Non-pigmented ciliary epithelial cell (primary cell): ENCODE measurements around the gene SFSWAP.
"Not testable (repeated sequence)": the region's sequence is repeated elsewhere in the genome, so short reads cannot be mapped to it uniquely, and the experiment has no call there.

Experiments
- DNase-seq: peaks from one replicate; pipeline ENCODE4 v3.0.0-alpha.2; 2010; ENCODE audit warnings: low read depth

Gene SFSWAP

DNA sequence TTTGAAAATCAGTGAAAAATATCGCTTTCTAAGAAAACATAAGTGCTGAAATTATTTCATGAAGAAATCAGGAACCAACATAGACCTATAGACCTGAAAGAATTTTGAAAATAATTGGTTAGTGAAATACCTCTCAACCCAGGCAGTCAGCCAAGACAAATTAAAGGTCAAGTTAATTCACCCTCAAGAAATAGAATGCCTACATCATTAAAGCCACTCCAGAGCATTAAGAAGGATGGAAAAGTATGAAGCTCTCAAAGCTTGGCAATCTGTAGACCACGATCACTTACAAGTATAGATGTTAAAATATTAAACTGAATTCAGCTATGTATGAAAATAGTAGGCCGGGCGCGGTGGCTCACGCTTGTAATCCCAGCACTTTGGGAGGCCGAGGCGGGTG, 48.3 kb downstream of the SFSWAP start:
- no peak for DNase-seq

DNA sequence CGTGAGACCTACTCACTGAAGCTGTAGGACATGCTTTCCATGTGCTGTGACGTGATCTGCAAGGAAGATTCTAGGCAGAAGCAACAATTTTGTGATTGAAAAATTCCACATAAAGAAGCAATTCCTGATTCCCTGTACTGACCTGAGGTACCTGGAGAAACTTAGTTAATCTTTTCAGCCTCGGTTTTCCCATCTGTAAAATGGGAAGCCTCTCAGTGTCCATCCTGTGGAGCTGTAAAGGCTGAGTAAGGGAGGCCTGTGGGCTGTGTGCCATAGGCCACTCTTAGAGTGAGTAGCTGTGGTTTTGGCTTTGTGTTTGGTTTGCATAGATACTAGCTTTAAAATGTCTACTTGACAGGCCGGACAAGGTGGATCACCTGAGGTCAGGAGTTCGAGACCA, 50.7 kb downstream of the SFSWAP start:
- DNase-seq = no peak

DNA sequence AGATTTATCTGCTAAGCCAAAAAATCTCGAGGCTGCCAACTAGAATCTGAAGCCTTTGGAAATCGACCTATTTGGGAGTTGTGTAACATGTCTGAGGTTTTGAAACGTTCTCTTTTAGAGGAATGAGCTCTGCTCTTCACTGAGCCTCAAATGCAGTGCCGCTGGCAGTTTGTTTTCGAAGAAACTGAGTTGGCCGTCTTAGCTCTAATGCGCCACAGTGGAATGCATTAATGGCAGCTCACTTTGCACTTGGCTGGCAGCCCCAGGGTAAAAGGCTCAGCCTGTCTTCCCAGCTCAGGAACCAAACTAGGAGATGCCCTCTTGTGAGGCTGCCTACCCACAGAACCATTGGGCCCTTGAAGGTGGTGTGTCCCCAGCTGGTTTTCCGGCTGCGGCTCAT, 53.8 kb downstream of the SFSWAP start:
- no peak for DNase-seq

DNA sequence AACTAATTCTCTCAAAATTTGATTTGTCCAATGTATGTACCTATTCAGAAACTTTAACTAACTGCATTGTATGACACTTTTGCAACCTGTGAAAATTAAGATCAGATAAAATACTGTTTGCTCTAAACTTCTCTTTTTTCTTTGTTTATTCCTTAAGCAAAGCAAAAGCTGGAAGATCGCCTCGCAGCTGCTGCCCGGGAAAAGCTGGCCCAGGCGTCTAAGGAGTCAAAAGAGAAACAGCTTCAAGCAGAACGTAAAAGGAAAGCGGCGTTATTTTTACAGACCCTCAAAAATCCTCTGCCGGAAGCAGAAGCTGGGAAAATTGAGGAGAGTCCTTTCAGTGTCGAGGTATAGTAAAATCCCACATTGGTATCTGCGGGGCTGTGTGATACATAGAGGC, 55.1 kb downstream of the SFSWAP start:
- DNase-seq = no peak

DNA sequence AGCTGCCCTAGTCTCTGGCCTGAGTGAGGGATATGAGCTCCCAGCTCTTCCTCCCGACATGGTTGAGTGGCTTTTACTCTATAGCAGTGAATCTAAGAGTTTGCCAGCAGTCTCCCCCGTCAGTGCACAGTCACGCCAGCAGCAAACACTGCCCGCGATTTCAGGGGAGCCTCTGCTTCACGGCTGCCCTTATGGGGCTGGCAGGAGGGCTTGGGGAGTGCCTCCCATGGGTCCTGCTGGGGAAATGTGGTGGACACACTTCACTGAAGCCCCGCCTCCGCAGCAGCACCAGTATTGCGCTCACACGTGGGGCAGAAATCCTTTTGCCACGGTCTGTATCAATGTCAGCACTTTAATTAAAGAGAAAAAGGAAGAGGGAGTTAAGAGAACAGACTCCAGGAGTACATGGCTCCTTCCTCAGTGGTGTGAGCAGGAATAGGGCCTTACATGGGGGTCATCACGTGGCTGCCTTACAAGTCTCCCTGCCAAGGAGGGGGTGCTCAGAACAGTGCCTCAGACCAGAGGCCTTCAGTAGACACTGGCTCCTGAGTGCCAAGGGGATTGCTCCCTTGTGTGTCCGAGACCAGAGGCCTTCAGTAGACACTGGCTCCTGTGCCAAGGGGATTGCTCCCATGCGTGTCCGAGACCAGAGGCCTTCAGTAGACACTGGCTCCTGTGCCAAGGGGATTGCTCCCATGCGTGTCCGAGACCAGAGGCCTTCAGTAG, 55.7 kb downstream of the SFSWAP start:
- no peak for DNase-seq

DNA sequence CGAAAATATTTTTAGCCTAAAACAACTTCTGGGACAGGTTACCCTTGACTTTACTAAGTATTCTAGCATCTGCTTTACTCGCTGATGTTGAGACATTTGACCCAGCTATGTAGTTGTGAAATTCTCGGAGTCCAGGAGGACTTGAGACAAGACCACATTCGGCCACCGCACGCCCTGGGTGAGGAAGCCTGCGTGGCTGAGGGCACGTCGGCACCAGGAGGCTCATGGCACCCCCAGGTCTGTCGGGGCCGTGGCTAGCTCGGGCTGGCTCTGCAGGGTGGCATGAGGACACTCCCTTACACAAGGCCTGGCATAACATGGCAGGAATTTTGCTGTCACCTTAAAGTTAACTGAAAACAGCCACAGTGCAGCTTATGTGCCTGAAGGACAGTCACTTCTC, 59.2 kb downstream of the SFSWAP start:
- no peak for DNase-seq

DNA sequence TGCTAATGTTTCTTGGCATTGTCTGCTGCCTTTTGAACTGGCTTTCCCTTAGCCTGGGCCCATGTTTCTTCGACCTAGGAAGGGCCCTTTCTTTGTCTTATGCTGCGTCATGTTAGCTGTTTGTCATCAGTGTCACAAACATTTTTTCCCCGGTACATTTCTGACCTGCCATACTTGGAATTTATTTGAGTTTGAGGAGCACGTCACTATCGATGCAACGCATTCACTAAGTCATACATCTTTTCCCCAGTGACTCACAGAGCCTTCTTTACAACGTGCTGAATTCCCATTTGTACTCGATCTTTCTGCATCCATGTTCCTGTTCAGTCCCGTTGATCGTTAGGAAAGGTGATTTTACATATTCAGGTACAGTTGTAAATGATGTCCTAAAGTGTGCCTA, 61.1 kb downstream of the SFSWAP start:
- DNase-seq = no peak

DNA sequence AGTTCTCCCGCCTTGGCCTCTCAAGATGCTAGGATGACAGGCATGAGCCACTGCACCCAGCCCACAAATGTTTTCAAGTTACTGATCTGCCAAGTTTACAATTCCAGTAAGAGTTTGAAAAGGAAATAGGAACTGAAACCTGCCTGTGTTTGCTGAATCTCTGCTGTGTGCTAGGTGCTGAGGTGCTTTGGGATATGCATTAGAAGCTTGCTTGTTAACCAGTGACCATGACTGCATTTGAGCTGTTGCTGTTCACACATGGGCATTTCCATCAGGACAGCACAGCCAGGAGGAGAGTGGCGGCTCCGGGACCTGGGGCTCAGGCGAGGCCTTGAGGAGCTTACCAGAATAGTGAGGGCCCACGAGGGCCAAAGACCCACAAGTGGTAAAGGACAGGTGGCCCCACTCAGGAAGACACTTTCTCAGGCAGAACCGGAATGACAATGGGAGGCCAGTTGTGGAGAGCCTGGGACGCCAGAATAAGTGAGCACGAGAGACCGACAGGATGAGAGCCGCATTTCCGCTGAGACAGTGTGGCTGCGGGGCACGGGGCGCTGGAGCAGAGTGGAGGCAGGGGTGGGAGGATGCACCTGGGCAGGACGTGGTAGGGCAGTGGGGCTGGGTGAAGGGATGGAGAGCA, 62.8 kb downstream of the SFSWAP start:
- no peak for DNase-seq

DNA sequence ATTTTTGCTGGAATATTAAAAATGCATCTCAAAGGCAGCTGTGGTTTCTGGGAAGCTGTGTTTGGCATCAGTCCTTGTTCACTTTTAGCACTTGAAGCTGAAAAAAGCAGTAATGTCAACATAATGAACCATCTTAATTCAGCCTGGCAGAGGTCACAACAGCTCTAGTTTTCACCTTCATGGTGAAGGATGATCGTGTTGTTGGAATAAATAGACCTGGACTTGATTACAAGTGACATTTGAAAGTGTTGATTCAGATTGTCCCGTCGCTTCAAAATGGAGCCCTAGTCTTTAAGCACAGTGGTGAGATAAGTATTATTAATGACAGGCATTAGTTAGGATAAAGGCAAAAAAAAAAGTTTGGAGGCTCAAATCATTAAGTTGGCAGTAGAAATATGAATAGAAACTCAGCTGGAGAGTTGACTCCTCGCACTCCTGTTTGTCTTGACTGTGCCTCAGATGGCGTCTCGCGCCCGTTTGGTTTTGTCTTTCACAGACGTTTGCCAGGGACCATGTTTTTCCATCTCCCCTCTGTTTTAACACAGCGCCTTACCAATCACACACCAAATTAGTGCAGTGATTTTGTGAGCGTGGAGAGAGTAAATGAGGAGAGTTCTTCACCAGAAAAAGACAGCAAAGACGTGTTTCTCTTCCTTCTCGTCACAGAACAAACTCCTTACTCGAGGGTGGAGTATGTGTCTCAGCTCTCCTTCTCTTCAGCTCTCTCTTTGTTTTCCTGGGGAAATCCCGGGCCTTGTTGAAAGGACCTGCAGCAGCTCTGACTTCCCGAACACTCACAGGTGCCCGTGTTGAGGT, 63.9 kb downstream of the SFSWAP start:
- DNase-seq = no peak

DNA sequence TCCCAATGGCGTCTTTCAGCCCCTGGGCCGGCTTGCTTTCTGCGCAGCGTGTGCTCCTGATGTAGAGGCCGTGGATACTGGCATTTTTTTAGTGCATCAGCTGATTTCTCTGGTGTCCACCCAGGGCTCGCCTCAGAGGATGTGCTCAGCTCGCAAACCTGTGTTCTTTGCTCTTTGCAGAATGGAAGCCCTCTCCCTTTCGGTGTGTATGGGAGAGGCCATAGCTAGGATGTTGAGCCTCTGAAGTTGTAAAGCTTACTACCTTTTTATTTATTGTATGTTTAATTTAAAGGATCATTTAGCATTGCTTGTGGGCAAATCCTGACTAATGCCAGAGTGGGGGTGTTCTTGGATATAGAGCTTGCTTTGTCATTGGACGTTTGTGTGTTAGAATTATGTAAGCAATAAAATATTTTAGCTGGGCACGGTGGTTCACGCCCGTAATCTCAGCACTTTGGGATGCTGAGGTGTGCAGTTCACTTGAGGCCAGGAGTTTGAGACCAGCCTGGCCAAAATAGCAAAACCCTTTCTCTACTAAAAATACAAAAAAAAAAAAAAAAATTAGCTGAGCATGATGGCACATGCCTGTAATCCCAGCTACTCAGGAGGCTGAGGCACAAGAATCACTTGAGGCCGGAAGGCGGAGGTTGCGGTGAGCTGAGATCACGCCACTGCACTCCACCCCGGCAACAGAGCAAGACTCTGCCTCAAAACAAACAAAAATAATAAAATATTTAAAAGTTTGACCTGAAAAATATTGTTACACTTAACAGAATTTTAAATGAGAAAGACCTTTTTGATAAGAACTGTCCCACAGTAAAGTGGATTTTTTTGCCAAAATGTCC, 64.7 kb downstream of the SFSWAP start:
- no peak for DNase-seq

DNA sequence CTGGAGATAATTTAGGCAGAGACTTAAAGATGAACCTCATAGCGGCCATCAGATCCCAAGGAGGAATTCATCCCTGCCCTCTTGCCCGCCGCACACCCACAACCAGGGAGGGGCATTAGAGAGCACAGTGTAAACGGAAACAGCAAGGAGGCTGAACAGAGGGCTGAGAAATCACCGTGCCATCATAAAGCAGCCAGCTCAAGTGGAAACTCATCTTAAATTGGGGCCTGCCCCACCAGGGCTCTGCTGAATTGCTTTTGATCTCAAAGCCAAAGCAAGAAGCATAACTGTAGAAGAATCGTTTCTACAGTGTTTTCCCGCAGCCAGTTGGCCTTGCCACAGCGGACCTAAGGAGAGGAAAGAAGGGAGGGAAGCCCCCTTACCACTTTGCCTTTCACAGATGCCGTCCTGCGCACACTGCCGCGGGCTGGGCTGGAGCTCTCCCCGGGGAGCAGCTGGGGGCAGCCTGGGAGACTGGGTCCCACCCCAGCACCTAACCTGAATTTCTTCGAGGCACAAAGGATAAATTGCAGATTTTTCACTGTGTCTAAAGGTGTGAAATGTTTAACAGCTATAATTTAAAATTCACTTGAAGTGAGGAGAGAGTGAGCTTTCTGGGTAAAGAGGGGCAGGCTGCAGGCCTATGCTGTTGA, 65.5 kb downstream of the SFSWAP start:
- DNase-seq = no peak

DNA sequence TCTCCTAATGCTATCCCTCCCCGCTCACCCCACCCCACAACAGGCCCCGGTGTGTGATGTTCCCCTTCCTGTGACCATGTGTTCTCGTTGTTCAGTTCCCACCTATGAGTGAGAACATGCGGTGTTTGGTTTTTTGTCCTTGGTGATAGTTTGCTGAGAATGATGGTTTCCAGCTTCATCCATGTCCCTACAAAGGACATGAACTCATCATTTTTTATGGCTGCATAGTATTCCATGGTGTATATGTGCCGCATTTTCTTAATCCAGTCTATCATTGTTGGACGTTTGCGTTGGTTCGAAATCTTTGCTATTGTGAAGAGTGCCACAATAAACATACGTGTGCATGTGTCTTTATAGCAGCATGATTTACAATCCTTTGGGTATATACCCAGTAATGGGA, 66.4 kb downstream of the SFSWAP start:
- not testable (repeated sequence) for DNase-seq

DNA sequence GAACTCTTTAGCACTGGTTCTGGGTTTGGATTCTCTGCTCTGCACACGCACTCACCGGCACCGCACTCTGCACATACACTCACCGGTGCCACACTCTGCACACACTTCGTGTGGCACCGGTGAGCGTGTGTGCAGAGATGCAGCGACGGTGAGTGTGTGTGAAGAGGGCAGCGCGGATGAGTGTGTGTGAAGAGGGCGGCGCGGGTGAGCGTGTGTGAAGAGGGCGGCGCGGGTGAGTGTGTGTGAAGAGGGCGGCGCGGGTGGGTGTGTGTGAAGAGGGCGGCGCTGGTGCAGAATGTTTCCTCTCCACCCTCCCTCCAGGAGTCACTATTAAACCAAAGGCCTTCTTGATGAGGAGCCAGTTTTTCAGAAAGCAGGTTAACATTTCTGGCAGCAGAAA, 68.1 kb downstream of the SFSWAP start:
- DNase-seq = no peak

DNA sequence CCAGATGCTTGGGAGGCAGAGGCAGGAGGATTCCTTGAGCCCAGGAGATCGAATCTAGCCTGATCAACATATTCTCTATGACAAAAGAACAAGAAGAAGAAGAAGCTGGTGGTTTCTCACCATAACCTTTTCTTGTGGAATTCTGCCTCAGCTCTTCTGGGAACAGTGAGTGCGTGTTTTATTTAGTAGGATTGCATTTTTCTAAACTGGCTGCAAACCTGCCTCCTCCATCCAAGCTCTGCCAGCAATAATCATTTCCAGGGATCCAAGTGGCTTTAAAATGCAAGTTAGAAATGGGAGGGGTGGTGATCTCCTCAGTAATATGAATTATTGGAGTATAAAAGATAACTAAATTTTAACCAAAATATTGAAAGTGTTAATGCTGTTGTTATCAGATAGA, 71.2 kb downstream of the SFSWAP start:
- DNase-seq = no peak

DNA sequence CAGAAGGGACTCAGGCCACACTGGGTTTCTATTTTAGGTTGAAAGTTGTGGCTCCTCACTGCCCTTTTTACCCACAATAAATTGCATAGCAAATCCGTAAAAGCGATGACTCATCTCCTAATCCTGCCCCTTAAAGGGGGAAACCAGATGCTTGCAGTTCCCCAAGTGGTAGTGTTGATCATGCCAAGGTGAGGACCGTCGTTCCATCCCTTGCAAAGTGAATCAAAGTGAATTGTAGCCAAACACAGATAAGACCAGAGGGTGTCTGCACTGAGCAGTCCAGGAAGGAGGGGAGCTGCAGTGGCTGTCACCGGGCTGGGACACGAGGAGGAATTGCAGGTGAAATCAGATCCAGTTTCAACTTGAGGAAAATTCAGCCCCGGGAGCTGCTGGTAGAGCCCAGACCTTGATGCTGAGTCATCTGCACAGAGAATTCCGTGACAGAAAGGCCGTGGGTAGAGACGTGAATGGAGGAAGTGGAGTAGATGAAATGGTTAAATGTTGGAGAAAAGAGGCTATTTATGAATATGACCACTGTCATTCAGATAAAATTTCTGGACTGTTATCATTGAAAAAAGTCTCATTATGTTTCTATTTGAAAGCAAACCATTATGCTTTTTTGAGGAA, 73.1 kb downstream of the SFSWAP start:
- peak; percentile 55 for DNase-seq

DNA sequence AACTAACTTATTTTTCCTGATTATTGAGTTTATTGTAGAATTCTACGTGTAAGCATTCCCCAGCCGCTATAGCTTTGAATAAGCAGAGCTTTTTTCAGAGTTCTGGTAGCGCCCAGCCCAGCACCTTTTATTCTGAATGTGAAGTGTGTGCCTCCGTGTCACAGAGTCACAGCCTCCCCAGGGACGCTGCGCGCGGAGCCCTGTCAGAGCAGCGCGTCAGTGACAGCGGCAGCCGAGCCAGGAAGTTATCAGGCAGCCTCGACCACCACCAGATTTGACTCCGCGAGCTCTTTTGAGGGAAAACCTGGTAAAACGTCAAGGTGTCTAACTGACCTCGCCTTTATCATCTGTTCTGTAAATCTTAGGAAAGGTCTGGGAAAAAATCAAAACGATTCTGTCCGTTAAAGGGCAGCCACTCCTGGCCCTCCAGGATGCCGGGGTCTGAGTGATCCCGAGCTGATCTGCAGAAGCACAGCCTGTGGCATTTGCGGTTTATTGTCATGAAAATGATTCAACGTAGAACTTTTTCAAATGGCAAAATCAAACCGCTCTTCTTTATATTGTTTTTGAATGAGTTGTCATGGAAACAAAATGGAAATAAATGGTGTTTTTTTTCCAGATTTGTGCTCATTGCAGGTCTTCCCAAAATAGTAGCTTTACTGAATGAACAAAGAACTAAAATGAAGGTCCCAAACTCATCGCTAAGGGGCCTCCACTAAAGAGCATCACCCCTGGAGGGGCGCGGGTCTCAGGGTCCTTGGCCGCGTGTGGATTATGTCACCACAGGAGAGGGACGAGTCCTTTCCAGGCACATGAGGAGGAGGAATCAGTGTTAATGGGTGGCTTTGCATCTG, 74.2 kb downstream of the SFSWAP start:
- DNase-seq = no peak

DNA sequence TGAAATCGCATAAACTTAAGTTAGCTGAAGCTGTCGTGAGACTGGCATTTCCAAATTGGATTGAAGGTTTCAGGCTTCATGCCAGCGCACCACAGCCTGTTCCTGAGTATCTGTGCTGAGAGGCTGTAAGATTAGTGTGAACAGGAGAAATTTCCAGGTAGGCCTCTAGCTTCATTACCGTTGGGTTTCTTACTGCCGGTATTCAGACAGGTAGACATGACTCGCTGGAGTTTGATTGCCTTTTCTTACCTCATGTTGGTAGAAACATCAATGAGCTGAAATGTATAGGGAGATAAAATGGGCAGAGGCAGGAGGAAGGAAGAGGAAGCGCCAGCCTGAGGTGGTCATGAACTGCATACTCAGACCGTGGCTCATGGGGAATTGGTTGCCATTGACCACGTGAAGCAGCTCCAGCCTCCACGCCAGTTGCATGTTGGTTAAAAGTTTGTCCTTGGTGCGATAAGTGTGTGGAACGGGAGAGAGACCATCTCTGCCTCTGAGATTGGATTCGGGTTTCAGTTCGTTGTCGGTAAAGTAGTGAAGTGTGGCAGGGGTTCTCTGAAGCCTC, 75.0 kb downstream of the SFSWAP start:
- no peak for DNase-seq

DNA sequence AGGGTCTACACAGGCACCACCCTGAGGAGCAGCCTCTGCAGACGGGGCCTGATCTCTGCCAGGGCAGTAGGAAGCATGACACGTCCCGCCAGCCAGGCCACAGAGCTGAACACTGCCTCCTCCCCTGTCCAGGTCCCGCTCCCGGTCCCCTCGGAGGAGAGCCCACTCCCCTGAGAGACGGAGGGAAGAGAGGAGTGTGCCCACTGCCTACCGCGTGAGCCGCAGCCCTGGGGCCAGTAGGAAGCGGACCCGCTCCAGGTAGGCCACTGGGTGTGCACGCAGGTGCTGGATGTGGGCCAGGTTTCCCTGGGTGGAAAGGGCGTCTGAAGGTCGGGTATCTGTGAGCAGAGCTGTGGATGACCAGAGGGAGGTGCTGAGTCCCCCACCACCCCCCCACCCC, 75.4 kb downstream of the SFSWAP start:
- no peak for DNase-seq

DNA sequence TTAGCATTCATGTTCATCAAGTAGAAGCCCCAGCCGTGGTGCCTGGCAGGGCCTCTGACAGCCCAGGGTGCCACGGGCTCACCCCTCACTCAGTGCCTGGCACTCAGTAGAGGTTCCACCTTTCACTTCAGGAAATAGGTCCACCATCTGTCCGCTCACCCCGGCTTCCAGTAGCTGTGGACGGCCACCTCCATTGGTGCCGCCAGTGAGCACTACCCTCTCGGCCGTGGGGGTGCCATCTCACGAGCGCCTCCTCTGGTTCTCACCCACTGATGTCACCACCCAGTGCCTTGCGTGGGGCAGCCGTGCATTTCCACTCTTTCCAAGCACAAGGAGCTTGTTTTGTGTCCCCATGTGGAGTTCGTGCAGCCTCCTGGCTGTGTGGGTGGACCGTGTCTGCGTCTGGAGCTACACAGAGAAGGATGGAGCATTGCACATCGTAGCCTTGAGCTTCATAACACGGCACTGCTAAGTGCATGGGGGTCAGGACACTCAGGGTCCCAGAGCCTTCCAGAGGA, 76.3 kb downstream of the SFSWAP start:
- DNase-seq = no peak

DNA sequence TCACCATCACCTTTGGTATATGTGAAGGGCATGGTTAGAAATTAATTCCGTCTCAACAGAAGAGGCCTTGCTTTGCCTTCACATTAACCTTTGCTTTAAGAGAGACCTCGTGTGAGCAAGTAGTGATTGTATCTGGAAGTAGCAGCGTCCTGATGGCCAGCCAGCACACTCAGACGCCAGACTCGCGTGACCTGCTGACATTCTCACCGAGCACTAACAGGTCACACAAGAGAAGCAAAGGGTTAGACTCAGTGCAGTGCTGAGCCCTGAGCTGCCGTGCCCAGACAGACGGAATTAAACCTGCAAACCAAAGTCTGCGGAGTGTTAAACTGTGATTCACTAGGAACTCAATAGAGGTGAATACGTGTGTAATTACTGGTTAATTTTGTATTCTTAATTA, 77.2 kb downstream of the SFSWAP start:
- no peak for DNase-seq
